Vagina (tissue), 2 donors: ENCODE results near the gene WDR45.

ENCODE experiments used
- POLR2AphosphoS5 ChIP-seq, 2 donors: sonication (generic); formaldehyde crosslinking; IDR thresholded peaks; one replicate each; pipeline ENCODE4 v1.9.0; 2017; ENCODE audit warnings: antibody characterized with exemption in 2 of 2, mild to moderate bottlenecking in 2 of 2, low read depth in 1 of 2; ENCODE audit not compliant: insufficient read depth in 1 of 2
- TF ChIP-seq, protein P1 (sequence below), 3 experiments: fragments of 450-650 bp in 2 of 3; fragments of 200-600 bp in 1 of 3; sonication (generic) in 1 of 3; IDR thresholded peaks; one replicate each; pipeline ENCODE4 v1.5.1; 2017 to 2019; ENCODE audit warnings: antibody characterized with exemption in 3 of 3, mild to moderate bottlenecking in 2 of 3, moderate library complexity in 2 of 3

GRCh38 chrX:49067285-49068120 is 12.2 kb downstream of the WDR45 start:
- TF ChIP-seq, protein P1, sequence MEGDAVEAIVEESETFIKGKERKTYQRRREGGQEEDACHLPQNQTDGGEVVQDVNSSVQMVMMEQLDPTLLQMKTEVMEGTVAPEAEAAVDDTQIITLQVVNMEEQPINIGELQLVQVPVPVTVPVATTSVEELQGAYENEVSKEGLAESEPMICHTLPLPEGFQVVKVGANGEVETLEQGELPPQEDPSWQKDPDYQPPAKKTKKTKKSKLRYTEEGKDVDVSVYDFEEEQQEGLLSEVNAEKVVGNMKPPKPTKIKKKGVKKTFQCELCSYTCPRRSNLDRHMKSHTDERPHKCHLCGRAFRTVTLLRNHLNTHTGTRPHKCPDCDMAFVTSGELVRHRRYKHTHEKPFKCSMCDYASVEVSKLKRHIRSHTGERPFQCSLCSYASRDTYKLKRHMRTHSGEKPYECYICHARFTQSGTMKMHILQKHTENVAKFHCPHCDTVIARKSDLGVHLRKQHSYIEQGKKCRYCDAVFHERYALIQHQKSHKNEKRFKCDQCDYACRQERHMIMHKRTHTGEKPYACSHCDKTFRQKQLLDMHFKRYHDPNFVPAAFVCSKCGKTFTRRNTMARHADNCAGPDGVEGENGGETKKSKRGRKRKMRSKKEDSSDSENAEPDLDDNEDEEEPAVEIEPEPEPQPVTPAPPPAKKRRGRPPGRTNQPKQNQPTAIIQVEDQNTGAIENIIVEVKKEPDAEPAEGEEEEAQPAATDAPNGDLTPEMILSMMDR (IDR thresholded peaks at IDR 0.05): no peak
- TF ChIP-seq POLR2AphosphoS5 (IDR thresholded peaks at IDR 0.05; ENCODE audit: insufficient read depth in 1 of 2, low read depth in 1 of 2): no peak
